ENCODE results near the gene MXRA8. TPM values are rescaled to one million over a fixed set of nuclear protein-coding genes. Genes with fewer than 3 reads are reported as not detected.

Gene MXRA8
- polyA plus RNA-seq, 1 donor: 346 TPM

DNA sequence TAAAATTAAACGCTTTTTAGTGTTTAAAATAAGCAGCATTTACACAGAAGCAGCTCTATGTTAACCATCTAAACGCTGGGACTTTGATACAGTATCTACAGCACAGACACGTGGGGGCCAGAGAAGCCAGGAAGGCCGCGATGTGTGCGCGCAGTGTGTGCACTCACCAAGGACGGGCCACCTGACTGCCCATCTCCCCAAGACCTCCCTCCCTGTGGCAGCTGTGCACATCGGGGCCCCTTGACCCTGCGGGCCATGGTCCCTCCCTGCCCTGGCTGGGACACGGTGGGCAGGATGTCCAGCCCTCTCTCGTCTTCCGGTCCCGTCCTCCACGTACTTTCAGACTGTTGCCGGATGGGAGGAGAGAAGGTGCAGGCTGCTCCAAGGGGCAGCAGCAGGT lies 23.1 kb downstream of the MXRA8 start:
- Histone ChIP-seq H3K27ac (ENCODE audit: low read length) (no peak overlapping the region), H3K4me3 (ENCODE audit: low read length) (no peak overlapping the region), H3K9me3 (ENCODE audit: control insufficient read depth, low read depth, low read length) (peaks cover 18% of the 10 kb centered on the region), H3K4me1 (ENCODE audit: control insufficient read depth, insufficient read depth, low read length) (peaks cover 11% of the 10 kb centered on the region), H3K36me3 (ENCODE audit: control insufficient read depth, insufficient read depth, low read length) (peaks cover 33% of the 10 kb centered on the region), H3K27me3 (ENCODE audit: control insufficient read depth, insufficient read depth, low read length) (no peaks in the 10 kb centered on the region)
- WGBS (ENCODE audit: insufficient coverage, low lambda C conversion rate): no CpG with 5 or more reads among the region's 16 CpGs
- no peak for DNase-seq

DNA sequence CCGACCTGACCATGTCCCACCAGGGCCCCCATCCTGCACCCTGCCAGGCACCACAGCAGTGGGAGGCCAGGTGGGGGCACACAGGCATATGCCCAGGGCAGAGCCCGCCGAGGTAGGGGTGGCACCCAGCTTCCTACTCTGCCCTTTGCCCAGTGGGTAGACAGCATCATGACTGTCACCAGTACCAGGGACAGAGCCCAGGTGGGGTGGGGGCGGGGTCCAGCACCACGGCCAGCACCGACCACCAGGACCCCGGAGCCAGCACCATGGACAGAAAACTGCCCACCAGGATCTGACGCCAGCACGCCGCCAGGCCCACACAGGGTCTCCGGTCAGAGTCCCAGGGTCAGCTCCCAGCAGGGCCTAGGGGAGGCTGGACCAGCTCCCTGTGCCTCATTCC lies 23.5 kb downstream of the MXRA8 start:
- Histone ChIP-seq H3K27ac (ENCODE audit: low read length) (no peak overlapping the region), H3K4me3 (ENCODE audit: low read length) (no peak overlapping the region), H3K4me1 (ENCODE audit: control insufficient read depth, insufficient read depth, low read length) (peaks cover 15% of the 10 kb centered on the region), H3K9me3 (ENCODE audit: control insufficient read depth, low read depth, low read length) (peaks cover 21% of the 10 kb centered on the region), H3K36me3 (ENCODE audit: control insufficient read depth, insufficient read depth, low read length) (peaks cover 28% of the 10 kb centered on the region), H3K27me3 (ENCODE audit: control insufficient read depth, insufficient read depth, low read length) (no peaks in the 10 kb centered on the region)
- no peak for DNase-seq
- no CpG with 5 or more reads among the region's 11 CpGs for WGBS (ENCODE audit: insufficient coverage, low lambda C conversion rate)

DNA sequence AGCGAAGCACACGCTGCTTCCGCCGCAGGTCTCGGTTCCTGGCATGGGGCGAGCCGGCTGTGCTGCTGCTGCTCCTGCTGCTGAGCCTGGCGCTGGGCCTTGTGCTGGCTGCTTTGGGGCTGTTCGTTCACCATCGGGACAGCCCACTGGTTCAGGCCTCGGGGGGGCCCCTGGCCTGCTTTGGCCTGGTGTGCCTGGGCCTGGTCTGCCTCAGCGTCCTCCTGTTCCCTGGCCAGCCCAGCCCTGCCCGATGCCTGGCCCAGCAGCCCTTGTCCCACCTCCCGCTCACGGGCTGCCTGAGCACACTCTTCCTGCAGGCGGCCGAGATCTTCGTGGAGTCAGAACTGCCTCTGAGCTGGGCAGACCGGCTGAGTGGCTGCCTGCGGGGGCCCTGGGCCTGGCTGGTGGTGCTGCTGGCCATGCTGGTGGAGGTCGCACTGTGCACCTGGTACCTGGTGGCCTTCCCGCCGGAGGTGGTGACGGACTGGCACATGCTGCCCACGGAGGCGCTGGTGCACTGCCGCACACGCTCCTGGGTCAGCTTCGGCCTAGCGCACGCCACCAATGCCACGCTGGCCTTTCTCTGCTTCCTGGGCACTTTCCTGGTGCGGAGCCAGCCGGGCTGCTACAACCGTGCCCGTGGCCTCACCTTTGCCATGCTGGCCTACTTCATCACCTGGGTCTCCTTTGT lies 24.7 kb downstream of the MXRA8 start:
- H3K27ac ChIP-seq (ENCODE audit: low read length): no peak overlapping the region
- WGBS (ENCODE audit: insufficient coverage, low lambda C conversion rate): no CpG with 5 or more reads among the region's 36 CpGs

DNA sequence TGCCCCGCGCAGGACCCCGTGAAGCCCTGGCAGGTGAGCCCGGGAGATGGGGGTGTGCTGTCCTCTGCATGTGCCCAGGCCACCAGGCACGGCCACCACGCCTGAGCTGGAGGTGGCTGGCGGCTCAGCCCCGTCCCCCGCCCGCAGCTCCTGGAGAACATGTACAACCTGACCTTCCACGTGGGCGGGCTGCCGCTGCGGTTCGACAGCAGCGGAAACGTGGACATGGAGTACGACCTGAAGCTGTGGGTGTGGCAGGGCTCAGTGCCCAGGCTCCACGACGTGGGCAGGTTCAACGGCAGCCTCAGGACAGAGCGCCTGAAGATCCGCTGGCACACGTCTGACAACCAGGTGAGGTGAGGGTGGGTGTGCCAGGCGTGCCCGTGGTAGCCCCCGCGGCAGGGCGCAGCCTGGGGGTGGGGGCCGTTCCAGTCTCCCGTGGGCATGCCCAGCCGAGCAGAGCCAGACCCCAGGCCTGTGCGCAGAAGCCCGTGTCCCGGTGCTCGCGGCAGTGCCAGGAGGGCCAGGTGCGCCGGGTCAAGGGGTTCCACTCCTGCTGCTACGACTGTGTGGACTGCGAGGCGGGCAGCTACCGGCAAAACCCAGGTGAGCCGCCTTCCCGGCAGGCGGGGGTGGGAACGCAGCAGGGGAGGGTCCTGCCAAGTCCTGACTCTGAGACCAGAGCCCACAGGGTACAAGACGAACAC lies 25.4 kb downstream of the MXRA8 start:
- Histone ChIP-seq H3K36me3 (ENCODE audit: control insufficient read depth, insufficient read depth, low read length) (peaks cover 24% of the 10 kb centered on the region), H3K4me1 (ENCODE audit: control insufficient read depth, insufficient read depth, low read length) (peaks cover 15% of the 10 kb centered on the region), H3K27ac (ENCODE audit: low read length) (no peak overlapping the region), H3K9me3 (ENCODE audit: control insufficient read depth, low read depth, low read length) (peaks cover 16% of the 10 kb centered on the region), H3K4me3 (ENCODE audit: low read length) (no peak overlapping the region), H3K27me3 (ENCODE audit: control insufficient read depth, insufficient read depth, low read length) (no peaks in the 10 kb centered on the region)
- WGBS (ENCODE audit: insufficient coverage, low lambda C conversion rate): no CpG with 5 or more reads among the region's 48 CpGs
- no peak for DNase-seq

More for the DNA sequence above, 24.7 kb downstream of the MXRA8 start:
- no peak for DNase-seq
- H3K27me3 ChIP-seq (ENCODE audit: control insufficient read depth, insufficient read depth, low read length): no peaks in the 10 kb centered on the region
- H3K4me1 ChIP-seq (ENCODE audit: control insufficient read depth, insufficient read depth, low read length): peaks cover 15% of the 10 kb centered on the region
- H3K9me3 ChIP-seq (ENCODE audit: control insufficient read depth, low read depth, low read length): peaks cover 21% of the 10 kb centered on the region
- H3K4me3 ChIP-seq (ENCODE audit: low read length): no peak overlapping the region
- peaks cover 24% of the 10 kb centered on the region for H3K36me3 ChIP-seq (ENCODE audit: control insufficient read depth, insufficient read depth, low read length)

DNA sequence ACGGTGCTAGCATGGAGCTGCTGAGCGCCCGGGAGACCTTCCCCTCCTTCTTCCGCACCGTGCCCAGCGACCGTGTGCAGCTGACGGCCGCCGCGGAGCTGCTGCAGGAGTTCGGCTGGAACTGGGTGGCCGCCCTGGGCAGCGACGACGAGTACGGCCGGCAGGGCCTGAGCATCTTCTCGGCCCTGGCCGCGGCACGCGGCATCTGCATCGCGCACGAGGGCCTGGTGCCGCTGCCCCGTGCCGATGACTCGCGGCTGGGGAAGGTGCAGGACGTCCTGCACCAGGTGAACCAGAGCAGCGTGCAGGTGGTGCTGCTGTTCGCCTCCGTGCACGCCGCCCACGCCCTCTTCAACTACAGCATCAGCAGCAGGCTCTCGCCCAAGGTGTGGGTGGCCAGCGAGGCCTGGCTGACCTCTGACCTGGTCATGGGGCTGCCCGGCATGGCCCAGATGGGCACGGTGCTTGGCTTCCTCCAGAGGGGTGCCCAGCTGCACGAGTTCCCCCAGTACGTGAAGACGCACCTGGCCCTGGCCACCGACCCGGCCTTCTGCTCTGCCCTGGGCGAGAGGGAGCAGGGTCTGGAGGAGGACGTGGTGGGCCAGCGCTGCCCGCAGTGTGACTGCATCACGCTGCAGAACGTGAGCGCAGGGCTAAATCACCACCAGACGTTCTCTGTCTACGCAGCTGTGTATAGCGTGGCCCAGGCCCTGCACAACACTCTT lies 26.2 kb downstream of the MXRA8 start:
- Histone ChIP-seq H3K36me3 (ENCODE audit: control insufficient read depth, insufficient read depth, low read length) (peaks cover 25% of the 10 kb centered on the region), H3K9me3 (ENCODE audit: control insufficient read depth, low read depth, low read length) (peaks cover 16% of the 10 kb centered on the region), H3K27ac (ENCODE audit: low read length) (no peak overlapping the region), H3K4me1 (ENCODE audit: control insufficient read depth, insufficient read depth, low read length) (peaks cover 15% of the 10 kb centered on the region), H3K27me3 (ENCODE audit: control insufficient read depth, insufficient read depth, low read length) (no peaks in the 10 kb centered on the region), H3K4me3 (ENCODE audit: low read length) (no peak overlapping the region)
- DNase-seq: no peak
- no CpG with 5 or more reads among the region's 57 CpGs for WGBS (ENCODE audit: insufficient coverage, low lambda C conversion rate)

DNA sequence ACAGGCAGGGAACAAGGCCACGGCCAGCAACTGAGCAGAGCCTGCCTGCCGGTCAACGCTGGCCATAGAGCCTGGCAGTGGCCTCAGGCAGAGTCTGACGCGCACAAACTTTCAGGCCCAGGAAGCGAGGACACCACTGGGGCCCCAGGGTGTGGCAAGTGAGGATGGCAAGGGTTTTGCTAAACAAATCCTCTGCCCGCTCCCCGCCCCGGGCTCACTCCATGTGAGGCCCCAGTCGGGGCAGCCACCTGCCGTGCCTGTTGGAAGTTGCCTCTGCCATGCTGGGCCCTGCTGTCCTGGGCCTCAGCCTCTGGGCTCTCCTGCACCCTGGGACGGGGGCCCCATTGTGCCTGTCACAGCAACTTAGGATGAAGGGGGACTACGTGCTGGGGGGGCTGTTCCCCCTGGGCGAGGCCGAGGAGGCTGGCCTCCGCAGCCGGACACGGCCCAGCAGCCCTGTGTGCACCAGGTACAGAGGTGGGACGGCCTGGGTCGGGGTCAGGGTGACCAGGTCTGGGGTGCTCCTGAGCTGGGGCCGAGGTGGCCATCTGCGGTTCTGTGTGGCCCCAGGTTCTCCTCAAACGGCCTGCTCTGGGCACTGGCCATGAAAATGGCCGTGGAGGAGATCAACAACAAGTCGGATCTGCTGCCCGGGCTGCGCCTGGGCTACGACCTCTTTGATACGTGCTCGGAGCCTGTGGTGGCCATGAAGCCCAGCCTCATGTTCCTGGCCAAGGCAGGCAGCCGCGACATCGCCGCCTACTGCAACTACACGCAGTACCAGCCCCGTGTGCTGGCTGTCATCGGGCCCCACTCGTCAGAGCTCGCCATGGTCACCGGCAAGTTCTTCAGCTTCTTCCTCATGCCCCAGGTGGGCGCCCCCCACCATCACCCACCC lies 27.0 kb downstream of the MXRA8 start, which contains the start of gene TAS1R3:
Gene TAS1R3, plus strand, starts transcription at position 213 of the 898 bp plus-strand sequence. Its CDS starts 66 bp downstream, at position 279.
- Histone ChIP-seq H3K36me3 (ENCODE audit: control insufficient read depth, insufficient read depth, low read length) (peaks cover 31% of the 10 kb centered on the region), H3K27ac (ENCODE audit: low read length) (no peak within 1 kb of the TSS), H3K9me3 (ENCODE audit: control insufficient read depth, low read depth, low read length) (peaks cover 13% of the 10 kb centered on the region), H3K27me3 (ENCODE audit: control insufficient read depth, insufficient read depth, low read length) (no peaks in the 10 kb centered on the region), H3K4me3 (ENCODE audit: low read length) (no peak within 1 kb of the TSS), H3K4me1 (ENCODE audit: control insufficient read depth, insufficient read depth, low read length) (peaks cover 18% of the 10 kb centered on the region)
- WGBS (ENCODE audit: insufficient coverage, low lambda C conversion rate): no CpG with 5 or more reads among the region's 41 CpGs
- DNase-seq: no peak

DNA sequence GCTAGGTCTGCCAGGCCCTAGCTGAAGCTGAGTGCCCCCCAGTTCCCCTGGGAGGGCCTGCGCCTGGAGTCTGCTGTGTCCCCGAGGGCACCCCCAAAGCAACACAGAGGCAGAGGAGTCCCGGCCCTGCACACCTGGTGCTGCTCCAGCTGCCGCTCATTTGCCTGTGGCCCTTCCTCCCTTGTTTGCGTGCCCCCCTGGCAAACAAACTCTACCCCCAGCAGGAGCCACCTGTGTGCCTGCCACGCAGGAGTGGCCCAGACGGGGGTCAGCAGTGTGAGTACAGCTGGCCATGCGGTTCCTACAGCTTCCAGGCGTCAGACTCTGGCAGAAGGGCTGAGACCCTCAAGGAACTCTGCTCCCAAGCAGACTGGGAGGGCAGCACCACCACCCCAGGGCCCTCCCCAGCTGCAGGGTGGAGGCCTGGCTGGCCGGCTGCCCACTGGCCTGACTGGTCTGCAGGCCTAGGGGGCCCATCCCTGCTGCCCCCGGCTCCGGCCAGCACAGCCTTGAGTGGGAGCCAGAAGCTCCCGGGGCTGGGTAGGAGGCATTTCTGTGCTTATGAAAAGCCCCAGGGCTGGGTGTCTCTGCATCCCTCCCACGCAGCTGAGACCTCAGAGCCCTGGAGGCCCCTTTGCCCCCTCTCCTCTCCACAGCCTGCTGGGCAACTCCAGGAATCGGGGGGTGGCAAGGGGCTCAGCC lies 27.8 kb downstream of the MXRA8 start:
- peaks cover 13% of the 10 kb centered on the region for H3K9me3 ChIP-seq (ENCODE audit: control insufficient read depth, low read depth, low read length)
- peaks cover 29% of the 10 kb centered on the region for H3K36me3 ChIP-seq (ENCODE audit: control insufficient read depth, insufficient read depth, low read length)
- WGBS (ENCODE audit: insufficient coverage, low lambda C conversion rate): no CpG with 5 or more reads among the region's 15 CpGs
- no peaks in the 10 kb centered on the region for H3K27me3 ChIP-seq (ENCODE audit: control insufficient read depth, insufficient read depth, low read length)
- no peak overlapping the region for H3K27ac ChIP-seq (ENCODE audit: low read length)
- DNase-seq: no peak
- H3K4me3 ChIP-seq (ENCODE audit: low read length): no peak overlapping the region
- peaks cover 26% of the 10 kb centered on the region for H3K4me1 ChIP-seq (ENCODE audit: control insufficient read depth, insufficient read depth, low read length)

DNA sequence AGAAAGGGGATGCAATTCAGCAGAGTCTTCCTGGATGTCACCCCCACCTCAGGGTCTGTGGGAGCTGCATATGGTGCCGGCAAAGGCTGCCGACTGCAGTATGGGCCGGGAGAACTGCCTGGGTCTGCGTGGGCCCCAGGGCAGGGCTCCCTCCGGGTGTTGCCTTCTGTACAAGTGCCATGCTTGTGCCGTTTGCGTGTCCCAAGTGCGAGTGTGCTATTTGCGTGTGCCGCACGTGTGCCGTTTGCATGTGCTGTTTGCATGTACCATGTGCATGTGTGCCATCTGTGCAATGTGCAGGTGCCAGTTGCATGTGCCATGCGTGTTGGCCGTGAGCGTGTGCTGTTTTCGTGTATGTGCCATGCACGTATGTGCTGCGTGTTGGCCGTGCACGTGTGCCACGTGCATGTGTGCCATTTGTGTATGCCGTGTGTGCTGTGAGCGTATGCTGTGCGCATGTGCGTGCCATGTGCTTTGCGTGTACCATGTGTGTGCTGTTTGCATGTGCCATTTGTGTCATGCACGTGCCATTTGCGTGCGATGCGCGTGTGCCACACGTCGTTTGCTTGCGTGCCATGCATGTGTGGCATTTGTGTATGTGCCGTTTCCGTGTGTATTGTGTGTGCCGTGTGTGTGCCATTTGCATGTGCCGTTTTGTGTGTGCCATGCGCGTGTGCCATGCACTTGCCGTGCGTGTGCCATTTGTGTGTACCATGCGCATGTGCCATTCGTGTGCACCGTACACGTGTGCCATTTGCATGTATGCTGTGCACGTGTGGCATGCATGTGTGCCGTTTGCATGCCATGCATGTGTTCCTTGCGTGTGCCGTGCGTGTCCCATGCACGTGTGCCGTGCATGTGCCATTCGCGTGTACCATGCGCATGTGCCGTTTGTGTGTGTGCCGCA lies 28.8 kb downstream of the MXRA8 start:
- Histone ChIP-seq H3K9me3 (ENCODE audit: control insufficient read depth, low read depth, low read length) (peaks cover 13% of the 10 kb centered on the region), H3K4me1 (ENCODE audit: control insufficient read depth, insufficient read depth, low read length) (peaks cover 30% of the 10 kb centered on the region), H3K27ac (ENCODE audit: low read length) (no peak overlapping the region), H3K36me3 (ENCODE audit: control insufficient read depth, insufficient read depth, low read length) (peaks cover 24% of the 10 kb centered on the region), H3K27me3 (ENCODE audit: control insufficient read depth, insufficient read depth, low read length) (no peaks in the 10 kb centered on the region), H3K4me3 (ENCODE audit: low read length) (no peak overlapping the region)
- DNase-seq: no peak
- no CpG with 5 or more reads among the region's 58 CpGs for WGBS (ENCODE audit: insufficient coverage, low lambda C conversion rate)

DNA sequence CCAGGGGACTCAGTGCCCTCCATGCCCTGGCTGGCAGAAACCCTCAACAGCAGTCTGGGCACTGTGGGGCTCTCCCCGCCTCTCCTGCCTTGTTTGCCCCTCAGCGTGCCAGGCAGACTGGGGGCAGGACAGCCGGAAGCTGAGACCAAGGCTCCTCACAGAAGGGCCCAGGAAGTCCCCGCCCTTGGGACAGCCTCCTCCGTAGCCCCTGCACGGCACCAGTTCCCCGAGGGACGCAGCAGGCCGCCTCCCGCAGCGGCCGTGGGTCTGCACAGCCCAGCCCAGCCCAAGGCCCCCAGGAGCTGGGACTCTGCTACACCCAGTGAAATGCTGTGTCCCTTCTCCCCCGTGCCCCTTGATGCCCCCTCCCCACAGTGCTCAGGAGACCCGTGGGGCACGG lies 30.1 kb downstream of the MXRA8 start:
- no peaks in the 10 kb centered on the region for H3K27me3 ChIP-seq (ENCODE audit: control insufficient read depth, insufficient read depth, low read length)
- H3K4me1 ChIP-seq (ENCODE audit: control insufficient read depth, insufficient read depth, low read length): peaks cover 30% of the 10 kb centered on the region
- no CpG with 5 or more reads among the region's 15 CpGs for WGBS (ENCODE audit: insufficient coverage, low lambda C conversion rate)
- H3K36me3 ChIP-seq (ENCODE audit: control insufficient read depth, insufficient read depth, low read length): peaks cover 24% of the 10 kb centered on the region
- peaks cover 10% of the 10 kb centered on the region for H3K9me3 ChIP-seq (ENCODE audit: control insufficient read depth, low read depth, low read length)
- DNase-seq: no peak
- H3K27ac ChIP-seq (ENCODE audit: low read length): no peak overlapping the region
- no peak overlapping the region for H3K4me3 ChIP-seq (ENCODE audit: low read length)
